AG09319 (cell line): ENCODE data around the gene PSMD2.
"Not testable (repeated sequence)": the region's sequence is repeated elsewhere in the genome, so short reads cannot be mapped to it uniquely, and the experiment has no call there.

ENCODE experiments used
- DNase-seq: peaks from one replicate; pipeline ENCODE4 v3.0.0-alpha.2; 2010; ENCODE audit warnings: low read depth; ENCODE audit errors: extremely low read depth
- TF ChIP-seq, protein P1 (sequence below): IDR thresholded peaks from 2 replicates; pipeline ENCODE4 v1.5.1; 2011; ENCODE audit warnings: low read depth, mild to moderate bottlenecking, inconsistent platforms, low read length, moderate library complexity

Gene PSMD2

DNA sequence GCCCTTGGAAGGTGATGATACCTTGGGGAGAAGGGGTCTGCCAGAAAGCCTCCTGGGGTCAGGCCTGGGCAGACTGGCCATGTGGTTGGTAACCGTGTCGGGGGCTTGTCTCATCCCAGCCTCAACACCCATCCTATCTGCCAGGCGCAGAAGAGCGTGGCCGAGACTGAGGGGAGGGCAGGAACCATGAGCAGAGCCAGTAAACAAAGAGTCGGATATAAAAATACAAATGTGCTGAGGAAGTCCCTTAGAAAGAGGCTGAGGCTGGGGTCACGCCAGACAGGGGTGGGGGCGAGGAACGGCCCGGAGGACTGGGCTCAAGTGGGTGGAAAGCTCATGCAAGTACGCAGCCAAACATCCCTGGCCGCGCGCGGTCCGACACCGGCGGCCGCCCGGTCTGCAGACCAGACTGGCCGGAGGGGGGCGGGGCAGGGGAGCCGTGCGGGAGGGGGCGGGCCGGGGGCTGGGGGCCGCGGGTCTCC is 39.6 kb upstream of the PSMD2 start:
- TF ChIP-seq, protein P1, sequence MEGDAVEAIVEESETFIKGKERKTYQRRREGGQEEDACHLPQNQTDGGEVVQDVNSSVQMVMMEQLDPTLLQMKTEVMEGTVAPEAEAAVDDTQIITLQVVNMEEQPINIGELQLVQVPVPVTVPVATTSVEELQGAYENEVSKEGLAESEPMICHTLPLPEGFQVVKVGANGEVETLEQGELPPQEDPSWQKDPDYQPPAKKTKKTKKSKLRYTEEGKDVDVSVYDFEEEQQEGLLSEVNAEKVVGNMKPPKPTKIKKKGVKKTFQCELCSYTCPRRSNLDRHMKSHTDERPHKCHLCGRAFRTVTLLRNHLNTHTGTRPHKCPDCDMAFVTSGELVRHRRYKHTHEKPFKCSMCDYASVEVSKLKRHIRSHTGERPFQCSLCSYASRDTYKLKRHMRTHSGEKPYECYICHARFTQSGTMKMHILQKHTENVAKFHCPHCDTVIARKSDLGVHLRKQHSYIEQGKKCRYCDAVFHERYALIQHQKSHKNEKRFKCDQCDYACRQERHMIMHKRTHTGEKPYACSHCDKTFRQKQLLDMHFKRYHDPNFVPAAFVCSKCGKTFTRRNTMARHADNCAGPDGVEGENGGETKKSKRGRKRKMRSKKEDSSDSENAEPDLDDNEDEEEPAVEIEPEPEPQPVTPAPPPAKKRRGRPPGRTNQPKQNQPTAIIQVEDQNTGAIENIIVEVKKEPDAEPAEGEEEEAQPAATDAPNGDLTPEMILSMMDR = no peak
- no peak for DNase-seq

DNA sequence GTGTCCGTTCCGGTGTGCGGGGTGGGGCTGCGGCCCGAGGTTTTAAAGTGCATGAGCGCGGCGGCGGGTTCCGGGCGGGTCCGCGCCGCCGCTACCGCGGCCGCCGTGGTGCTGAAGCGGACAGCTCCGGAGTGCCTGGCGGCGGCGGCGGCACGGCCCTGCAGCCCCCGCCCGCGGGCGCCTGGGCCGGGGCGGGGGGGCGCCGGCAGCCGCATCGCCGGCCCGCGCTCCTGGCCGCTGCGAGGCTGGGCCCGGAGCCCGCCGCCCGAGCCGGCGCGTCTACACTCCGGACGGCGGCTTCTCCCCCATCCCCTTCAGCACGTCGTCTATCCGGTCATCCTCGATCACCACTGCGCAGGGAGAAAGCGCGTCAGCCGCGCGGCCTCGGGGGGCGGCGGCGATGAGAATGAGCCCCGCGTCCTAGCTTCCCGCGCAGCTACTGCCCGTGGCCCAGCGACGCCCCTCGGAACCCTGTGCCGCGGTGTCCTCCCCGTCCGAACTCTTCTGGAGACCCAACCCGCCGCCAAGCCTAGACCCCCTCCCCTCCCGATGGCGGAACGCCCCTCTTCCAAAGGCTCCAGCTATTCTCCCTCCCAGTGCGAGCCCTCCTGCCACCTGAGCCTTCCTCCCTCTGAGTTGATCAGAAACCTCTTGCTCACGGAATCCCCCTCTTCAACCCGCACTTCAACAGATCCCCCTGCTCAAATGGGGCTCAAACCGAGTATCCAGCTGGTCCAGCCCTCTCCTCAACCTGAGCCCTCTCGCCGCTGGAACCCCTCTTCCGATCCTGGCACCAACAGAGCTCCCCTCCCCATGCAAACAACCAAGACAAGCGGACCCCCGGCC is 38.9 kb upstream of the PSMD2 start:
- DNase-seq = no peak
- TF ChIP-seq, protein P1 = no peak

DNA sequence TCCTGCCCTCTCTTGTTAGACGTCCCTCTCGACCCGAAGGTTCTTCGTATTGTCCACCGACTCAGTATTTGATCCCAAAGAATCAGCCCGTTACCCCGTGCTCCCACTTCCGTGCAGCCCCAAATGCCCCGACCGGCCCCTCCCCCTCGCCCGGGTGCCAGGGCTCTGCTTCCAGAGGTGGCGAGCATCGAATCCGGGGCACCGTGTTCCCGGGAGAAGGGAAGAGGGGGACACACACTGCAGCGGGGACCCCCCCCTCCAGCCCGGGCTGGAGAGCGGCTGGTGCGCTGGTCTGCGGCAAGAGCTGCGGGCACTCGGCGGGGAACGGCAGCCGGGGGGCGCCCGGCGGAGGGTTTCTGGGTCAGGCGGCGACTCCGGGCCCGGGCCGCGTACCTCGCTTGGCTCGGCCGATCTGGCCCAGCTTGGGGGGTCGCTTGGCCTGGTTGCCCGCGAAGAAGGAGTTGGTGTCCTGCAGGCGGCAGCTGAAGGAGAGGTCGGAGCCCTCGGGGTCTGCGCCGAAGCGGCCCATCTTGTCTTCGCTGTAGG is 38.2 kb upstream of the PSMD2 start:
- TF ChIP-seq, protein P1 = no peak
- no peak for DNase-seq

DNA sequence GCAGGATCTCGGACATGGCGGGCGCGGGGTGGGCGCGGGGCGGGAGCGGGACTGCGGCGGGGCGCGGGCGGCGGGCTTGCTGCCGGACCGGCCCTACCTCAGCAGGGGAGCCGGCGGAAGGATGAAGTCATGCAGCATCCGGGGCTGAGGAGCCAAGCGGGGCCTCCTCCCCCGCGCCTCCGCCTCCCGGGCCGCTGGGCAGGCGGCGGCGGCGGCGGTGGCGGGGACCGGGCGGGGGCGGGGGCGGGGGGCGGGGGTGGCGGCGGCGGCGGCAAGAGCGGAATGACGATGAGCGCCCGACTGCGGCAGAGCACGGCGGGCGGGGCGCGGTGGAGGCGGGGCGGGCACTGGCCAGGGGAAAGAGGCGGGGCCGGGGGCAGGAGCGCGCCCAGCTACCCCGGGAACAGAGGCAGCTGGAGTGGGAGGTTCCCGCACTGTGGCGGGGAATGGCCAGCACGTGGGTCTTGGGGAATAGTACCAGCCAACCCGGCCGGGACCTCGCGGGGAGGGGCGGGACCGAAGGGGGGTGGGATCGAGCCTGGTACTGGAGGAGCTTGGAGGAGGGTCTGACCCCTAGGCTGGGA is 37.7 kb upstream of the PSMD2 start, which contains the start of gene CAMK2N2:
Gene CAMK2N2 (minus strand): TSS at position 284 of the 584 bp plus-strand sequence. CDS start 268 bp downstream, at position 16.
- TF ChIP-seq, protein P1 = no peak

DNA sequence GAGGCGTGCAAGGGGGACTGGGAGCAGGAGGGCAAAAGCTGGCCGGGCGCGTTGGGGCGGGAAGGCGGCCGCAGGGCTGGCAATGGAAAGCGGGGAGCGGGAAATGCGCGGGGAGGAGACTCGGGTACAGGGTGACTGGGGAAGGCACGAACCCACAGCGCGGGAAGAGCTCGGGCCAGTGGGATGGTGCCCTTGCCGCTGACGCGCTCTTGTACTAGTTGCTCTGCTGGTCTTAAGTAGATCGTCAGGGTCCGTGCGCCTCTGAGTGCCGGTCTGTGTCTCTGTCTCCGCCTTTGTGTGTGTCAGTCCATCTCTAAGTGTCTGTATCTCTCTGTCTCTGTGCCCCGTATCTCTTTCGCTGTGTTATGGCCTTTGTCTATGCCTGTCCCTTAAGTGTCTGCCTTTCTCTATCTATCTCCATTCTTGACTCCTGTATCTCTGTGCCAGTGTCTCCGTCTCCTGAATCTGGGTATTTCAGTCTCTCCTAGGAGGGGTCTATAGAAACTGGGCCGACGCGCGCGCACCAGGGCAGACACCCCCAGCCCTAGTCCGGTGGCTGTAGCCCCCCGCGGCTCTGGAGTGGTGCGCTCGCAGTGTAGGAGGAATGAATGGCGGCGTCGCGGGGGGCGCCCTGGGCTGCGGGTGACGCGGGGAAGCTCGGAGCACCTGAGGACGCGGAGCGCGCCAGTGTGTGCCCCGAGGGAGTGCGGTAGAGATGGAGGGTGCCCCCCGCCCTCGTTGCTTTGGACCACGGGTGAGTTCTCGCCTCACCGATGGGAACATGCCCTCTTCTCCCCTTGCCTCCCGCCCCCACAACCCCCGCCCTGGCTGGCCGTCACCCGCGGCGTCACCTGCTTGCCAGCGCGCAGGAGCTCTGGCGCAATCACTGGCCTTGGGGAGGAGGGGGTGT is 36.9 kb upstream of the PSMD2 start:
- DNase-seq = no peak
- TF ChIP-seq, protein P1 = no peak

More for the DNA sequence above, 37.7 kb upstream of the PSMD2 start, which contains the start of gene CAMK2N2:
- no peak for DNase-seq

DNA sequence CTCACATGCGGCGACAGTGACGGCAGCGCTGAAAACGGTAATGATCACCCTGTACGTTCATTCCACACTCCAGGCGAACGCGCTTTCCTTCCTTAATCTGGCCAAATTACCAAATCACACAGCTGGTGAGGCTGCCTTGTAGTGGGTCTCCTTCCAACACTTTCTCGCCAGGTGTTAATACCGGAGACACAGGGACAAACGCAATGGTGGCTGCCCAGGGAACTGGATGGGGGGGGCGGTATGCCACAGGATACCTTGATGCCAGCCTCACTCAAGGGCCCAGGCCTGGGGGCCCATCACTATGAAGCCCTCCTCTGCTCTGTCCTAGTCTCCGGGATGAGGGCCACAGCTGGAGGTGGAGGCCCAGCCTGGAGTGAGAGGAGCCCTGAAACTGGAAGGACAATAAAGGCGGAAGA is 36.3 kb upstream of the PSMD2 start:
- no peak for DNase-seq

DNA sequence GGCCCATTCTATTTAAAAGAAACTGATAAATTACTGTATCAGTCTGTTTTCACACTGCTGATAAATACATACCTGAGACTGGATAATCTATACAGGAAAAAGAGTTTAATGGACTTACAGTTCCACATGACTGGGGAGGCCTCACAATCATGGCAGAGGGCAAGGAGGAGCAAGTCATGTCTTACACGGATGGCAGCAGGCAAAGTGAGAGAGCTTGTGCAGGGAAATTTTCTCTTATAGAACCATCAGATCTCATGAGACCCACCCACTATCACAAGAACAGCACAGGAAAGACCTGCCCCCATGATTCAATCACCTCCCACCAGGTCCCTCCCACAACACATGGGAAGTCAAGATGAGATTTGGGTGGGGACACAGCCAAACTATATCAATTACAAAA is 31.8 kb upstream of the PSMD2 start:
- DNase-seq = not testable (repeated sequence)

More for the DNA sequence above, 36.3 kb upstream of the PSMD2 start:
- TF ChIP-seq, protein P1 = no peak
